Neural cell (in vitro differentiated cells): Measurements from ENCODE around the gene LRRC61. TPM values are rescaled to one million over a fixed set of nuclear protein-coding genes. Genes with fewer than 3 reads are reported as not detected.

Source experiments
- H2AFZ ChIP-seq: fragments of 200-600, 300-800 bp; sonication (generic), shearing (Covaris generic); 2 replicates; pipeline ENCODE4 v1.6.0; 2014; ENCODE audit warnings: low read depth, mild to moderate bottlenecking, antibody characterized with exemption, low read length, moderate library complexity
- H3F3A ChIP-seq: fragments of 200-600 bp; shearing (Covaris generic); 2 replicates; pipeline ENCODE4 v1.6.1; 2016; ENCODE audit warnings: mild to moderate bottlenecking, moderate library complexity, mixed read lengths, antibody characterized with exemption, low read length; ENCODE audit not compliant: insufficient read depth, poor library complexity, severe bottlenecking
- H3K27ac ChIP-seq: fragments of 200-600, 300-800 bp; sonication (generic), shearing (Covaris generic); 2 replicates; pipeline ENCODE4 v1.5.1; 2014; ENCODE audit warnings: mild to moderate bottlenecking, low read length, moderate library complexity
- H3K27me3 ChIP-seq: fragments of 300-800, 200-600 bp; sonication (generic), shearing (Covaris generic); 2 replicates; pipeline ENCODE4 v1.6.0; 2014; ENCODE audit warnings: mild to moderate bottlenecking, low read depth, low read length, moderate library complexity; ENCODE audit not compliant: insufficient read depth
- H3K36me3 ChIP-seq: fragments of 300-800, 200-600 bp; sonication (generic), shearing (Covaris generic); 2 replicates; pipeline ENCODE4 v1.5.1; 2014; ENCODE audit warnings: mild to moderate bottlenecking, antibody characterized with exemption, low read length, moderate library complexity; ENCODE audit not compliant: insufficient read depth
- H3K4me2 ChIP-seq: fragments of 300-800, 200-600 bp; sonication (generic), shearing (Covaris generic); 2 replicates; pipeline ENCODE4 v1.6.0; 2014; ENCODE audit warnings: mild to moderate bottlenecking, low read length
- H3K4me3 ChIP-seq: fragments of 300-800, 200-600 bp; sonication (generic), shearing (Covaris generic); 2 replicates; pipeline ENCODE4 v1.5.1; 2014; ENCODE audit warnings: mild to moderate bottlenecking, low read length, moderate library complexity
- H3K79me2 ChIP-seq: fragments of 200-600 bp; shearing (Covaris generic); replicated peaks from 2 replicates; pipeline ENCODE4 v1.6.0; 2014; ENCODE audit warnings: mild to moderate bottlenecking, low read length, moderate library complexity; ENCODE audit not compliant: insufficient read depth
- H3K9ac ChIP-seq: fragments of 300-800, 200-600 bp; sonication (generic), shearing (Covaris generic); 2 replicates; pipeline ENCODE4 v1.6.1; 2016; ENCODE audit warnings: mild to moderate bottlenecking, low read length, mixed read lengths
- H3K9me2 ChIP-seq: fragments of 200-600 bp; shearing (Covaris generic); 2 replicates; pipeline ENCODE4 v1.6.1; 2016; ENCODE audit warnings: mild to moderate bottlenecking, low read length, mixed read lengths; ENCODE audit not compliant: insufficient read depth
- H3K9me3 ChIP-seq: fragments of 200-600, 300-800 bp; sonication (generic), shearing (Covaris generic); 2 replicates; pipeline ENCODE4 v1.6.1; 2016; ENCODE audit warnings: mild to moderate bottlenecking, mixed run types, low read length, moderate library complexity, mixed read lengths
- H4K20me1 ChIP-seq: fragments of 200-600 bp; shearing (Covaris generic); 2 replicates; pipeline ENCODE4 v1.6.1; 2016; ENCODE audit warnings: mild to moderate bottlenecking, mixed run types; ENCODE audit not compliant: insufficient read depth
- CTCF ChIP-seq: fragments of 450-650 bp; IDR thresholded peaks from 2 replicates; pipeline ENCODE4 v1.5.1; 2014; ENCODE audit warnings: antibody characterized with exemption, mild to moderate bottlenecking, moderate library complexity; ENCODE audit not compliant: poor library complexity, severe bottlenecking
- EP300 ChIP-seq: fragments of 450-650 bp; conservative IDR thresholded peaks from 2 replicates; pipeline ENCODE4 v1.6.1; 2014; ENCODE audit warnings: antibody characterized with exemption, mild to moderate bottlenecking, moderate library complexity; ENCODE audit not compliant: poor library complexity, severe bottlenecking
- EZH2 ChIP-seq: fragments of 200-600, 300-800 bp; shearing (Covaris generic), sonication (generic); IDR thresholded peaks from 2 replicates; pipeline ENCODE4 v1.6.1; 2014; ENCODE audit warnings: antibody characterized with exemption, low read length, borderline replicate concordance, mild to moderate bottlenecking; ENCODE audit not compliant: insufficient read depth, poor library complexity, severe bottlenecking
- MXI1 ChIP-seq: fragments of 450-650 bp; conservative IDR thresholded peaks from 2 replicates; pipeline ENCODE4 v1.6.1; 2014; ENCODE audit warnings: antibody characterized with exemption, mild to moderate bottlenecking; ENCODE audit not compliant: poor library complexity, severe bottlenecking
- POLR2AphosphoS5 ChIP-seq: IDR thresholded peaks from 2 replicates; pipeline ENCODE4 v1.6.1; 2012
- RAD21 ChIP-seq: fragments of 450-650 bp; conservative IDR thresholded peaks from 2 replicates; pipeline ENCODE4 v1.6.1; 2014; ENCODE audit warnings: antibody characterized with exemption, mild to moderate bottlenecking, moderate library complexity
- REST ChIP-seq: IDR thresholded peaks from 2 replicates; pipeline ENCODE4 v1.6.1; 2012; ENCODE audit warnings: borderline replicate concordance
- SMC3 ChIP-seq: fragments of 450-650 bp; conservative IDR thresholded peaks from 2 replicates; pipeline ENCODE4 v1.6.1; 2014; ENCODE audit warnings: antibody characterized with exemption, mild to moderate bottlenecking, moderate library complexity; ENCODE audit not compliant: poor library complexity
- TAF1 ChIP-seq: IDR thresholded peaks from 2 replicates; pipeline ENCODE4 v1.6.1; 2012; ENCODE audit warnings: low read depth
- polyA plus RNA-seq: library from polyadenylated mRNA; depleted of rRNA; stranded (reverse); fragments of >200 nt; gene quantifications from 2 replicates; pipeline ENCODE4 v1.2.3, GENCODE V29; 2014

The LRRC61 gene
- polyA plus RNA-seq, 1 donor from 2014 or later = 5.0 TPM

GRCh38 chr7:150373049-150373801 is 50.1 kb downstream of the LRRC61 start:
- peaks cover 38% of the 10 kb centered on the region for H3K79me2 ChIP-seq
- no peak overlapping the region for H3K9ac ChIP-seq
- no peak overlapping the region for H2AFZ ChIP-seq
- H3K27ac ChIP-seq = no peak overlapping the region
- peaks cover 3% of the 10 kb centered on the region for H3F3A ChIP-seq
- TF ChIP-seq EP300 (no peak), REST (no peak), EZH2 (no peak), TAF1 (no peak), SMC3 (no peak), MXI1 (no peak)
- H3K9me2 ChIP-seq = no peaks in the 10 kb centered on the region
- H3K9me3 ChIP-seq = no peaks in the 10 kb centered on the region
- H3K4me3 ChIP-seq = no peak overlapping the region
- H3K36me3 ChIP-seq = no peaks in the 10 kb centered on the region
- H3K4me2 ChIP-seq = no peak overlapping the region
- no peaks in the 10 kb centered on the region for H3K27me3 ChIP-seq
- H4K20me1 ChIP-seq = no peaks in the 10 kb centered on the region

GRCh38 chr7:150374026-150374425 is 50.9 kb downstream of the LRRC61 start:
- H3K79me2 ChIP-seq = peaks cover 37% of the 10 kb centered on the region
- H3K9ac ChIP-seq = no peak overlapping the region
- H4K20me1 ChIP-seq = no peaks in the 10 kb centered on the region
- peaks cover 4% of the 10 kb centered on the region for H3F3A ChIP-seq
- no peak overlapping the region for H2AFZ ChIP-seq
- no peak overlapping the region for H3K4me2 ChIP-seq
- TF ChIP-seq POLR2AphosphoS5 (no peak), EZH2 (no peak), REST (no peak), MXI1 (no peak), CTCF (no peak), RAD21 (no peak), SMC3 (no peak), EP300 (no peak), TAF1 (no peak)
- H3K27ac ChIP-seq = no peak overlapping the region
- H3K9me3 ChIP-seq = no peaks in the 10 kb centered on the region
- no peaks in the 10 kb centered on the region for H3K9me2 ChIP-seq
- H3K27me3 ChIP-seq = no peaks in the 10 kb centered on the region
- H3K36me3 ChIP-seq = no peaks in the 10 kb centered on the region
- no peak overlapping the region for H3K4me3 ChIP-seq
